ENCODE data around the gene PIK3R5. TPM values are rescaled to one million over a fixed set of nuclear protein-coding genes. Genes with fewer than 3 reads are reported as not detected.

Gene PIK3R5
- total RNA-seq, 1 experiment from 2014 or later: not detected

- H3K9me3 Mint-ChIP-seq (ENCODE audit: low read depth, unreplicated experiment): peaks cover 3% of the 10 kb centered on the region
- no peaks in the 10 kb centered on the region for H3K36me3 Mint-ChIP-seq (ENCODE audit: insufficient read depth, unreplicated experiment)
- H3K4me1 Mint-ChIP-seq (ENCODE audit: low read depth, unreplicated experiment): no peaks in the 10 kb centered on the region
- no peak for TF ChIP-seq CTCF (IDR thresholded peaks at IDR 0.05; ENCODE audit: unreplicated experiment)
- CTCF ChIA-PET: no interaction called here
- no peak for DNase-seq
- peaks cover 66% of the 10 kb centered on the region for H3K27me3 Mint-ChIP-seq (ENCODE audit: unreplicated experiment)
- H3K4me3 Mint-ChIP-seq (ENCODE audit: low read depth, unreplicated experiment): no peak overlapping the region
- no peak overlapping the region for H3K27ac Mint-ChIP-seq (ENCODE audit: unreplicated experiment)
- intact Hi-C loops (cut with micrococcal nuclease; ENCODE audit: unreplicated experiment): no loop called here
- no TSS peak for BruUV-seq (replicated peaks)
Measured at GRCh38 chr17:8953156-8953885, 12.2 kb downstream of the PIK3R5 start.

- Mint-ChIP-seq H3K27me3 (ENCODE audit: unreplicated experiment) (peaks cover 66% of the 10 kb centered on the region), H3K4me1 (ENCODE audit: low read depth, unreplicated experiment) (no peaks in the 10 kb centered on the region), H3K4me3 (ENCODE audit: low read depth, unreplicated experiment) (no peak overlapping the region), H3K9me3 (ENCODE audit: low read depth, unreplicated experiment) (peaks cover 6% of the 10 kb centered on the region), H3K27ac (ENCODE audit: unreplicated experiment) (no peak overlapping the region), H3K36me3 (ENCODE audit: insufficient read depth, unreplicated experiment) (no peaks in the 10 kb centered on the region)
- TF ChIP-seq CTCF (IDR thresholded peaks at IDR 0.05; ENCODE audit: unreplicated experiment): no peak
- DNase-seq: no peak
- CTCF ChIA-PET: no interaction called here
- BruUV-seq (replicated peaks): no TSS peak
- intact Hi-C loops (cut with micrococcal nuclease; ENCODE audit: unreplicated experiment): no loop called here
Measured at GRCh38 chr17:8952191-8952590, 13.3 kb downstream of the PIK3R5 start.

GRCh38 chr17:8951206-8951605 is 14.3 kb downstream of the PIK3R5 start:
- BruUV-seq (replicated peaks): no TSS peak
- intact Hi-C loops (cut with micrococcal nuclease; ENCODE audit: unreplicated experiment): no loop called here

GRCh38 chr17:8949061-8949661 is 16.3 kb downstream of the PIK3R5 start:
- H3K27ac Mint-ChIP-seq (ENCODE audit: unreplicated experiment): no peak overlapping the region
- intact Hi-C loops (cut with micrococcal nuclease; ENCODE audit: unreplicated experiment): no loop called here
- TF ChIP-seq CTCF (IDR thresholded peaks at IDR 0.05; ENCODE audit: unreplicated experiment): no peak
- H3K4me1 Mint-ChIP-seq (ENCODE audit: low read depth, unreplicated experiment): no peaks in the 10 kb centered on the region
- no peak for DNase-seq
- H3K36me3 Mint-ChIP-seq (ENCODE audit: insufficient read depth, unreplicated experiment): no peaks in the 10 kb centered on the region
- H3K27me3 Mint-ChIP-seq (ENCODE audit: unreplicated experiment): peaks cover 47% of the 10 kb centered on the region
- CTCF ChIA-PET: no interaction called here
- no peak overlapping the region for H3K4me3 Mint-ChIP-seq (ENCODE audit: low read depth, unreplicated experiment)
- no TSS peak for BruUV-seq (replicated peaks)
- peaks cover 6% of the 10 kb centered on the region for H3K9me3 Mint-ChIP-seq (ENCODE audit: low read depth, unreplicated experiment)

More at GRCh38 chr17:8951206-8951605, 14.3 kb downstream of the PIK3R5 start:
- Mint-ChIP-seq H3K27me3 (ENCODE audit: unreplicated experiment) (peaks cover 66% of the 10 kb centered on the region), H3K9me3 (ENCODE audit: low read depth, unreplicated experiment) (peaks cover 9% of the 10 kb centered on the region), H3K36me3 (ENCODE audit: insufficient read depth, unreplicated experiment) (no peaks in the 10 kb centered on the region), H3K4me1 (ENCODE audit: low read depth, unreplicated experiment) (no peaks in the 10 kb centered on the region), H3K27ac (ENCODE audit: unreplicated experiment) (no peak overlapping the region), H3K4me3 (ENCODE audit: low read depth, unreplicated experiment) (no peak overlapping the region)
- CTCF ChIA-PET: no interaction called here
- TF ChIP-seq CTCF (IDR thresholded peaks at IDR 0.05; ENCODE audit: unreplicated experiment): no peak
- no peak for DNase-seq

Data from Calu3 (cell line).